22Rv1 (cell line): ENCODE data around the gene GTF2IRD1.
"Not testable (repeated sequence)": the region's sequence is repeated elsewhere in the genome, so short reads cannot be mapped to it uniquely, and the experiment has no call there.

Experiments used
- H3K27ac ChIP-seq: fragments of 450-650 bp; 2 replicates; pipeline ENCODE4 v1.5.1; 2017
- ZFX ChIP-seq: fragments of 450-650 bp; IDR thresholded peaks from 2 replicates; pipeline ENCODE4 v1.6.1; 2017; ENCODE audit warnings: antibody characterized with exemption, borderline replicate concordance
- TF ChIP-seq, protein P1 (sequence below): fragments of 450-650 bp; IDR thresholded peaks from 2 replicates; pipeline ENCODE4 v1.5.1; 2017; ENCODE audit warnings: mild to moderate bottlenecking

Gene GTF2IRD1

DNA sequence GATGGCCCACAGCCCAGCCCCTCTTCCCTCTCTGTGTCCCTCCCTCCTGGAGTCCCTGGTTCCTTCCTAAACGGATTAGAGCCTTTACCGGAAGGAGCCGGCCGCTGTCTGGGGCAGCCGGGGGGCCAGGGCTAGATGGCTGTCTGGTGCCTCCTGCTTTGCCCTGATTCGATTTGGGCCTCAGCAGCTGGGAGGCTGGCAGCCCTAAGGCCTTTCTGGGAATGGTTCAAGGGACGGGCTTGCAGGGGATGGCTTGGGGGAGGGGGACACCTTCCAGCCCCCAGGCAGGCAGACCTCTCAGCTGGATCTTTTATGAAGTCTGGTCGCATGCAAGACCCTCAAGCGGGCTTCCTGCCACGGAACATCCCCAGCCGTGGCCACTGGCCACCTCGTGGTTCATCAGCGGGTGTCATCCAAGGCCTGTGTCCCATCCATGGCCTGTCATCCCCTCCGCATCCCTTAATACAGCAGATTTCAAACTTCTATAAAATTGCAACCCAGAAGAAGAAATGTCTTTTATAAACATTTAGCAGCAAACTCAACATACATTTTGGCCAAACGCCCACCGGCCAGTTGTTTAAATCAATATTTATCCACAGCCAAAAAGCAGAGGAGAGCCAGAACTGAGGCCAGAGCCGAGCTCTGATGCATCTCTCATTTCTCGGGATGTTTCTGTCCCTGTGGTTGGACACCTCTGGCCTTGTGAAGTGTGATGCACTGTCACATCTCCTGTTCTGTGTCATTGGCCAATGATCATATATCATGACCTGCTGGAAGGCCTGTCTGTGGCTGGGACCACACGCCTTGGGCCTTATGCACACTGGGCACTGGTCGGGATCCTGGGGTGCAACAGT, 52.0 kb downstream of the GTF2IRD1 start:
- no peak overlapping the region for H3K27ac ChIP-seq
- TF ChIP-seq ZFX: no peak
- TF ChIP-seq, protein P1, sequence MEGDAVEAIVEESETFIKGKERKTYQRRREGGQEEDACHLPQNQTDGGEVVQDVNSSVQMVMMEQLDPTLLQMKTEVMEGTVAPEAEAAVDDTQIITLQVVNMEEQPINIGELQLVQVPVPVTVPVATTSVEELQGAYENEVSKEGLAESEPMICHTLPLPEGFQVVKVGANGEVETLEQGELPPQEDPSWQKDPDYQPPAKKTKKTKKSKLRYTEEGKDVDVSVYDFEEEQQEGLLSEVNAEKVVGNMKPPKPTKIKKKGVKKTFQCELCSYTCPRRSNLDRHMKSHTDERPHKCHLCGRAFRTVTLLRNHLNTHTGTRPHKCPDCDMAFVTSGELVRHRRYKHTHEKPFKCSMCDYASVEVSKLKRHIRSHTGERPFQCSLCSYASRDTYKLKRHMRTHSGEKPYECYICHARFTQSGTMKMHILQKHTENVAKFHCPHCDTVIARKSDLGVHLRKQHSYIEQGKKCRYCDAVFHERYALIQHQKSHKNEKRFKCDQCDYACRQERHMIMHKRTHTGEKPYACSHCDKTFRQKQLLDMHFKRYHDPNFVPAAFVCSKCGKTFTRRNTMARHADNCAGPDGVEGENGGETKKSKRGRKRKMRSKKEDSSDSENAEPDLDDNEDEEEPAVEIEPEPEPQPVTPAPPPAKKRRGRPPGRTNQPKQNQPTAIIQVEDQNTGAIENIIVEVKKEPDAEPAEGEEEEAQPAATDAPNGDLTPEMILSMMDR: no peak

DNA sequence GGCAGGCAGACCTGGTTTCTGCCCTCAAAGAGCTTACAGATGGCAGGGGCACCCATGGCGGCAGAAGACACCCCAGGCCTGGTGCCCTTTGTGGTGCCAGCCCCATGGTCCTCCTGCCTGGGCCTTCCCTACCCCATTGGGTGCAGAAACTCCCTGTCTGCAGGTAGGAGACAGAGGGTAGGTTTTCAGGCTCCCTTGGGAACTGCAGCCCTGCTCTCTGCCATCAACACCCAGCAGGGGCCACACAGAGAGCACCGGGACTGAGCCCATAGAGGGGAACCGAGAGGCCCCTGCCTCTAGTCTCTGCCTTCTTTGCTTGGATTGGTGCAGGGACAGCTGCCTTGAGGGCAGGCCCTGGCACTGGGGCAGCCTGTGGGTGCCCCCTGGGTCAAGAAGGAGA, 52.6 kb downstream of the GTF2IRD1 start:
- no peak for TF ChIP-seq ZFX
- TF ChIP-seq, protein P1: no peak
- H3K27ac ChIP-seq: no peak overlapping the region

DNA sequence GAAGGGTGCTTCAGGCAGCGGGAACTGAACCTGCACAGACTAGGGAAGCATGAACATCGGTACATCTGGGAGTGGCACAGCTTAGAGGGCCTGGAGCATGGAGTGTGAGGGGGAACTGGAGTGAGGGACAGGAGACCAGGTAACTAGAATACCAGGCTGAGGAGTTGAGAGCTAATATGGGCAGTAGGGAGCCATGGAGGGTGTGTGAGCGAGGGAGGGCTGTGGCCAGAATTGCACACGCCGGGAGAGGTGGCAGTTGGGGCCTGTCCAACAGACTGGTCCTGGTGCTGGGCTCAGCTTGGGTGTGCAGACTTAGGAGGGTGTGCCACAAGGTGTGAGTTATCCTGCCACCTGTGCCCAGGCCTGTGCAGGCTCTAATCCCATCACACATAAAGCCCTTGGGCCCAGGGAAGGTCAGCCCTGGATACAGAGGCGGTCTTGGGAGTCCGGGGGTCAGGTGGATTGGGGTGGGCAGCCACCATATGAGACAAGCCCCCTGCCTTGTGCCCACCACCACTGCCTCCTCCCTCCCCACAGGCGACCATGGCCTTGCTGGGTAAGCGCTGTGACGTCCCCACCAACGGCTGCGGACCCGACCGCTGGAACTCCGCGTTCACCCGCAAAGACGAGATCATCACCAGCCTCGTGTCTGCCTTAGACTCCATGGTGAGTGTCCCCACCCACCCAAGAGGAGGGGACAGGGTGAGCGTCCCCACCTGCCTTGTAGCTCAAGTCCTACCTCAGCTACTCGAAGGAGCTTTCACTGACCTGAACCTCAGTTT, 54.0 kb downstream of the GTF2IRD1 start:
- TF ChIP-seq, protein P1: no peak
- no peak for TF ChIP-seq ZFX
- H3K27ac ChIP-seq: no peak overlapping the region

DNA sequence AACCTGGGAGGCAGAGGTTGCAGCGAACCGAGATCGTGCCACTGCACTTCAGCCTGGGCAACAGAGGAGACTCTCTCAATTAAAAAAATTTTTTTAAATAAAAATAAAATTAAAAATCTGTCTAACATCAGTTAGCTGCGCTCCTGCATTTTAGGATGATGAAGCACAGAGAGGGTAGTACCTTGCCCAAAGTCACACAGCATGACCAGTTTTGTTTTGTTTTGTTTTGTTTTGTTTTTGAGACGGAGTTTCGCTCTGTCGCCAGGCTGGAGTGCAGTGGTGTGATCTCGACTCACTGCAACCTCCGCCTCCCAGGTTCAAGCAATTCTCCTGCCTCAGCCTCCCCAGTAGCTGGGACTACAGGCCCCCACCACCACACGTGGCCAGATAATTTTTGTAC, 55.7 kb downstream of the GTF2IRD1 start:
- not testable (repeated sequence) for H3K27ac ChIP-seq

DNA sequence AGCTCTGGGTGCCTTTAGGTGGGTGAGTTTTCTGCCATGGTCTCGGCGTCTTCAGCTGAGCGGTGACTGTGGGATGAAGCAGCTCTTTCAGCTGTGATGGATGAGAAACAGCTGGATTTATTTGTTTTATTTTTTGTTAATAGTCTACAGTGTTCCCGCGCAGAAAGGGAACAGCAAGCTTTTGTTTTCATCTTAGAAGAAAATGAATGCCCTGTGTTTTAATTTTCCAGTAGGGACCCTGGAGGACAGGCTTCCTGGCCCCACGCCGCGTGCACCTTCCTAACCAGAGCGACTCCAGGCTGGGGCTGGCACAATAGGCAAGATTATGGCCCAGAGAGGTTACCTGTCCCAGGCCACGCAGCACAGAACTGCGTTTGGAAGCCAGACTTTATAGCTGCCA, 57.6 kb downstream of the GTF2IRD1 start:
- TF ChIP-seq, protein P1: no peak
- no peak for TF ChIP-seq ZFX

DNA sequence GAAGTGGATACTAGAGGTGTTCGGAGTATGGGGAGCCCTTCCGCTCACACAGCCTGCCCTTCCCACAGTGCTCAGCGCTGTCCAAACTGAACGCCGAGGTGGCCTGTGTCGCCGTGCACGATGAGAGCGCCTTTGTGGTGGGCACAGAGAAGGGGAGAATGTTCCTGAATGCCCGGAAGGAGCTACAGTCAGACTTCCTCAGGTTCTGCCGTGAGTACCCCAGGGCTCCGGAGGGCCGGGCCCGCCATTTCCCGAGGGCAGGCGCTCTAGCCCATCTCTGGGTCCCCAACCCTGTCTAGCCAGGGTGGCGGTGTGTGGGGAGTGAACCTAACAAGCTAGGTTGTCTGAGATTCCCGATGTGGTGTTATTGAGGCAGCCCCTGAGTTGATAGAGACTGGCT, 59.1 kb downstream of the GTF2IRD1 start:
- no peak overlapping the region for H3K27ac ChIP-seq
- no peak for TF ChIP-seq ZFX
- TF ChIP-seq, protein P1: no peak

More for the DNA sequence above, 57.6 kb downstream of the GTF2IRD1 start:
- no peak overlapping the region for H3K27ac ChIP-seq

DNA sequence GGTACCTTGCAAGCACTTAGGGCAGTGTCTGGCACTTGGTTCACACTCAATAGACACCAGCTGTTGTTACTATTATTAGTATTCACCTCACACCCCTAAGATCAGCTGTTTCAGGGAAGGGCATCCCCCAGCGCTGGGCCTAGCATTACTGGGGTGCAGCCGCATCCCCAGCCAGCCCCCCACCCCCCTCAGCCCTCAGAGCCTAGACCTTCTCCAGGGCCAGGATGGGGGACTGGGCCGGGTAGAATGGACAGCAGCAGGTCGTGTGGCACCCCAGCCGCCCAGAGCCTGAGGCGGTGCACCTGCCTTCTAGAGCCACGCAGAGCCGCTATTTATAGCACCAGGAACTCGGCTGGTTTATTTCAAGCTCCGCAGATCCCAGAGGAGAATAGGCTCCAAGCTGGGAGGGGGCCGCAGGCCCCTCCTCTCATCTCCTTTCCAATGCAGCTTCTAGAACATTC, 60.5 kb downstream of the GTF2IRD1 start:
- TF ChIP-seq, protein P1: no peak
- TF ChIP-seq ZFX: no peak
- H3K27ac ChIP-seq: no peak overlapping the region
